ENCODE measurements around the gene SLC25A47. TPM values are rescaled to one million over a fixed set of nuclear protein-coding genes. Genes with fewer than 3 reads are reported as not detected.

SLC25A47 gene
- not detected in 5 replicates for total RNA-seq (2022; extraction: Qiagen RNA extraction; ENCODE audit: low read depth)

GRCh38 chr14:100323121-100323941, at the start of gene SLC25A47:
Gene SLC25A47, plus strand, starts transcription at chr14:100323339. Its CDS starts 76 bp downstream, at chr14:100323415.

DNA sequence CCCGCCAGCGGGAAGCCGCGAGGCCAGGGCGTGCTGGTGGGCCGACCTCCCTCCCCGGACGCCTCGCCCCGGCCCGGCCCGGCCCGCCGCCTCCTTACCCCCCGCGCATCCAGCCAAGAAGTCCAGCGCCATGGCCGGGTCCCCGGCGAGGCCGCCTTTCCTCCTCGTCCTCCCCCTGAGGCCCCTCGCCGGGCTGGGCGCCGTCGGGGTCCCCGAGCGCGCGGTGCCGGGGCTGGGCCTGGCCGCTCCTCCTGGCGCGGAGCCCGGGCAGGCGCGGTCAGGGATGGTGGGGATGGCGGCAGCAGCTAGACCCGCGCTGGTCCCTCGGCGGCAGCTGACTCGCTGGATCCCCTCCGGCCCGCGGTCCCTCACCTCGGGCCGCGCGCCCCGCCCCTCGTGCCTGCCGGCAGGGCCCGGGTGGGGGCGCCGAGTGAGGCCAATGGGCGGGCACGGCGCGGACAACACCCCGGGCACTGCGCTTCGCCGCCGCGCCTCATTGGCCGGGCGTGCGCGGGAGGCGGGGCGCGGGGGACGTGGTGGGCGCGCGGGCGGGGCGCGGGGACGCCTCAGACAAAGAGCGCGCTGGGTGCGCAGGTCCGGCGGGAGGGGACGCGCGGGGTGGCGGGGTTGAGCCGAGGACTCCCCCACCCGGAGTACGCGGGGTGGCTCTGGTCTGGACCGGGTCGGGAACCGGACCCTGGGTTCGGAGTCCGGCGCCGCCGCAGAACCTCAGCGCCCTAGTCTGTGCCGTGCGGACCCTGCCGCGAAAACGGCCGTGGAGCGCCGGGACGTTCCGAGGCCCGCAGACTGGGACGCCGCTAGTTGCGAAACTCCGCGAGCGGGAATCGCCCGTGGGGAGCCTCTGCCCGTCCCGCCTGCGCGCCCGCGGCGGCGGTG, 16.8 kb upstream of the SLC25A47 start, which contains the start of gene SLC25A29:
TSS of gene SLC25A29 (minus strand) at position 344 of the 897 bp plus-strand sequence. CDS start at position 132, 212 bp downstream.

GRCh38 chr14:100375963-100376735, 53.0 kb downstream of the SLC25A47 start, which contains the start of gene WDR25:
Gene WDR25, plus strand, starts transcription at chr14:100376485.

Other genes with a start within 250 kb of the SLC25A47 start
- gene DEGS2, start 163.7 kb upstream of the SLC25A47 start, total RNA-seq (2022; extraction: Qiagen RNA extraction; ENCODE audit: low read depth) = 0.95 to 1.7 TPM (median 1.3 TPM) in 5 replicates
- gene YY1, start 84.2 kb upstream of the SLC25A47 start, total RNA-seq (2022; extraction: Qiagen RNA extraction; ENCODE audit: low read depth) = 65.7 to 80.0 TPM (median 70.3 TPM) in 5 replicates
- 5.8 to 11.1 TPM (median 10.7 TPM) in 5 replicates for gene SLC25A29, start 16.9 kb upstream of the SLC25A47 start, total RNA-seq (2022; extraction: Qiagen RNA extraction; ENCODE audit: low read depth)
- gene WDR25, start 53.1 kb downstream of the SLC25A47 start, total RNA-seq (2022; extraction: Qiagen RNA extraction; ENCODE audit: low read depth) = 10.1 to 11.5 TPM (median 10.7 TPM) in 5 replicates